Hepatocyte (in vitro differentiated cells): ENCODE results near the gene SNAI3. TPM values are rescaled to one million over a fixed set of nuclear protein-coding genes. Genes with fewer than 3 reads are reported as not detected.

Experiments
- DNase-seq: peaks from one replicate; pipeline ENCODE4 v3.0.0-alpha.2; 2016; ENCODE audit warnings: low spot score
- H2AFZ ChIP-seq: fragments of 200-600 bp; sonication (generic); 2 replicates; pipeline ENCODE4 v1.6.0; 2016; ENCODE audit warnings: antibody characterized with exemption, mild to moderate bottlenecking
- H3K27ac ChIP-seq: fragments of 200-600 bp; sonication (generic); 2 replicates; pipeline ENCODE4 v1.5.1; 2016; ENCODE audit warnings: mild to moderate bottlenecking
- H3K27me3 ChIP-seq: fragments of 200-600 bp; sonication (generic); 2 replicates; pipeline ENCODE4 v1.6.1; 2016
- H3K36me3 ChIP-seq: fragments of 200-600 bp; sonication (generic); replicated peaks from 2 replicates; pipeline ENCODE4 v1.5.1; 2016; ENCODE audit warnings: low read depth; ENCODE audit not compliant: insufficient read depth
- H3K4me1 ChIP-seq: fragments of 200-600 bp; sonication (generic); 2 replicates; pipeline ENCODE4 v1.5.1; 2016; ENCODE audit warnings: mild to moderate bottlenecking, moderate library complexity; ENCODE audit not compliant: insufficient read depth
- H3K4me2 ChIP-seq: fragments of 200-600 bp; sonication (generic); 2 replicates; pipeline ENCODE4 v1.6.0; 2016
- H3K4me3 ChIP-seq: fragments of 200-600 bp; sonication (generic); 2 replicates; pipeline ENCODE4 v1.5.1; 2016; ENCODE audit warnings: mild to moderate bottlenecking
- H3K79me2 ChIP-seq: fragments of 200-600 bp; sonication (generic); 2 replicates; pipeline ENCODE4 v1.6.0; 2017; ENCODE audit warnings: mild to moderate bottlenecking
- H3K9me2 ChIP-seq: fragments of 200-600 bp; sonication (generic); replicated peaks from 2 replicates; pipeline ENCODE4 v1.6.0; 2017; ENCODE audit warnings: mild to moderate bottlenecking; ENCODE audit not compliant: insufficient read depth
- H3K9me3 ChIP-seq: fragments of 200-600 bp; sonication (generic); 2 replicates; pipeline ENCODE4 v1.5.1; 2016; ENCODE audit warnings: low read depth, mild to moderate bottlenecking
- H4K20me1 ChIP-seq: fragments of 200-600 bp; sonication (generic); 2 replicates; pipeline ENCODE4 v1.6.0; 2016; ENCODE audit warnings: mild to moderate bottlenecking; ENCODE audit not compliant: insufficient read depth, poor library complexity, severe bottlenecking
- EZH2 ChIP-seq: fragments of 200-600 bp; sonication (generic); IDR thresholded peaks from 2 replicates; pipeline ENCODE4 v1.6.1; 2016; ENCODE audit warnings: antibody characterized with exemption, mild to moderate bottlenecking, borderline replicate concordance
- EZH2phosphoT487 ChIP-seq: fragments of 200-600 bp; sonication (generic); IDR thresholded peaks from one replicate; pipeline ENCODE4 v1.6.1; 2018; ENCODE audit warnings: antibody characterized with exemption, mild to moderate bottlenecking, low read depth, moderate library complexity; ENCODE audit not compliant: unreplicated experiment, severe bottlenecking
- WGBS: methylation state at CpG from one replicate; pipeline ENCODE4 v1.1.6; 2016; ENCODE audit warnings: low lambda C conversion rate; ENCODE audit errors: missing lambda C conversion rate; 5-methylcytosine and 5-hydroxymethylcytosine counted together
- polyA plus RNA-seq: library from polyadenylated mRNA; unstranded; fragments of >200 nt; fragmentation: Nextera tagmentation; extraction: Ambion mirVana; gene quantifications from 2 replicates; pipeline ENCODE4 v1.2.1, GENCODE V29; 2016
- total RNA-seq: library from RNA; depleted of rRNA; stranded (reverse); fragments of >200 nt; gene quantifications from 2 replicates; pipeline ENCODE4 v1.2.3, GENCODE V29; 2014
- TF ChIP-seq, protein P1 (sequence below): fragments of 200-600 bp; sonication (generic); IDR thresholded peaks from 2 replicates; pipeline ENCODE4 v1.5.1; 2016; ENCODE audit warnings: antibody characterized with exemption, mild to moderate bottlenecking; ENCODE audit not compliant: poor library complexity

Gene SNAI3
- total and polyA plus RNA-seq, 2 experiments from 2014 or later: 1.7 to 5.0 TPM

DNA sequence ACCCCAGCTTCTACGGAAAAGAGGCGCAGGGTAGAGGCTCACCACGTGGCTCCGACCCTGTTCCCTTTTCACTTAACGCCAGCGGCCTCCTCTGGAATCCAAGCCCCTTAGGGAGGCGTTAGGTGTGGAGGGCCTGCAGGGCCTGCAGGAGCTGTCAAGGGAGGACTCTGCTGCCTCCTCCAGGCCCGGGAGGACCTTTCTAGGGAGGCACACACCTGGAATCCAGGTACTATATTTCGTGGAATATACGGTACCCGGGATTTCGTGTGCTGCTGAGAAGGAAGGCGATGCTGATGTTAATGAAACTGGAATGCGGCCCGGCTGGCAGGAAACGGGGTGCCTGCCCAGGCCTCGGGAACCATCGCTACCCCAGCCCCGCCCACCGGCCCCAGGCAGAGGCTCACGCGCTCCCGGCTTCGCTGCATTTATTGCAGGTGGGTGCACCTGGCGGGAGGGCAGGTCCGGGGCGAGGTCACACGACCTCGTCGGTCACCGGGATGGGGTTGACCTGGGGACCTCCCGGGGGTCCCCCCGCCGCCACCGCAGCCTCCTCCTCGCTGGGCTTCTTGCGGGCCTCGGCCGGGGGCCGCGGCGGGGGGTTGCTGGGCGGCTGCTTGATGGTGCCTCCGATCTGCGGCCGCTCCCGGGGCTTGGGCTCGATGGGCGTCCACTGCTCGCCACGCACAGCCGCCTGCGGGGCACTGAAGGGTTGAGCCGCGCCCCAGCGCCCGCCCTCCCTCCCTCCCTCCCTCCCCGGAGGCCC lies 43.2 kb downstream of the SNAI3 start:
- Histone ChIP-seq H3K4me3 (no peak overlapping the region), H3K27ac (no peak overlapping the region), H3K9me3 (no peaks in the 10 kb centered on the region), H3K4me1 (no peaks in the 10 kb centered on the region), H2AFZ (no peak overlapping the region), H3K27me3 (peaks cover 9% of the 10 kb centered on the region), H3K36me3 (no peaks in the 10 kb centered on the region), H3K79me2 (no peaks in the 10 kb centered on the region), H3K4me2 (no peak overlapping the region), H3K9me2 (no peaks in the 10 kb centered on the region), H4K20me1 (no peaks in the 10 kb centered on the region)
- TF ChIP-seq EZH2 (no peak), EZH2phosphoT487 (no peak)
- TF ChIP-seq, protein P1, sequence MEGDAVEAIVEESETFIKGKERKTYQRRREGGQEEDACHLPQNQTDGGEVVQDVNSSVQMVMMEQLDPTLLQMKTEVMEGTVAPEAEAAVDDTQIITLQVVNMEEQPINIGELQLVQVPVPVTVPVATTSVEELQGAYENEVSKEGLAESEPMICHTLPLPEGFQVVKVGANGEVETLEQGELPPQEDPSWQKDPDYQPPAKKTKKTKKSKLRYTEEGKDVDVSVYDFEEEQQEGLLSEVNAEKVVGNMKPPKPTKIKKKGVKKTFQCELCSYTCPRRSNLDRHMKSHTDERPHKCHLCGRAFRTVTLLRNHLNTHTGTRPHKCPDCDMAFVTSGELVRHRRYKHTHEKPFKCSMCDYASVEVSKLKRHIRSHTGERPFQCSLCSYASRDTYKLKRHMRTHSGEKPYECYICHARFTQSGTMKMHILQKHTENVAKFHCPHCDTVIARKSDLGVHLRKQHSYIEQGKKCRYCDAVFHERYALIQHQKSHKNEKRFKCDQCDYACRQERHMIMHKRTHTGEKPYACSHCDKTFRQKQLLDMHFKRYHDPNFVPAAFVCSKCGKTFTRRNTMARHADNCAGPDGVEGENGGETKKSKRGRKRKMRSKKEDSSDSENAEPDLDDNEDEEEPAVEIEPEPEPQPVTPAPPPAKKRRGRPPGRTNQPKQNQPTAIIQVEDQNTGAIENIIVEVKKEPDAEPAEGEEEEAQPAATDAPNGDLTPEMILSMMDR: no peak
- no peak for DNase-seq
- WGBS: 91% methylated on average over 30 of the region's 58 CpGs

GRCh38 chr16:88640498-88641247 lies 45.6 kb downstream of the SNAI3 start:
- 80% methylated on average over 16 of the region's 17 CpGs for WGBS
- H3K27me3 ChIP-seq: peaks cover 9% of the 10 kb centered on the region

GRCh38 chr16:88640039-88640495 lies 46.2 kb downstream of the SNAI3 start:
- no peak for DNase-seq
- WGBS: 83% methylated on average over 13 of the region's 13 CpGs
- H3K4me1 ChIP-seq: no peaks in the 10 kb centered on the region
- no peak overlapping the region for H3K27ac ChIP-seq
- H2AFZ ChIP-seq: no peak overlapping the region
- H3K9me3 ChIP-seq: no peaks in the 10 kb centered on the region
- H3K9me2 ChIP-seq: no peaks in the 10 kb centered on the region
- H3K4me2 ChIP-seq: no peak overlapping the region
- no peaks in the 10 kb centered on the region for H4K20me1 ChIP-seq
- H3K79me2 ChIP-seq: no peaks in the 10 kb centered on the region
- no peaks in the 10 kb centered on the region for H3K36me3 ChIP-seq
- no peak overlapping the region for H3K4me3 ChIP-seq
- peaks cover 9% of the 10 kb centered on the region for H3K27me3 ChIP-seq
- no peak for TF ChIP-seq EZH2phosphoT487

More at GRCh38 chr16:88640498-88641247, 45.6 kb downstream of the SNAI3 start:
- DNase-seq: no peak
- Histone ChIP-seq H3K79me2 (no peaks in the 10 kb centered on the region), H3K27ac (no peak overlapping the region), H3K4me2 (no peak overlapping the region), H3K9me3 (no peaks in the 10 kb centered on the region), H3K4me1 (no peaks in the 10 kb centered on the region), H3K9me2 (no peaks in the 10 kb centered on the region), H3K4me3 (no peak overlapping the region), H4K20me1 (no peaks in the 10 kb centered on the region), H2AFZ (no peak overlapping the region), H3K36me3 (no peaks in the 10 kb centered on the region)
- TF ChIP-seq EZH2: no peak
- TF ChIP-seq EZH2phosphoT487: no peak
- TF ChIP-seq, protein P1: no peak
